Tibial artery (tissue), 4 donors: ENCODE results near the gene NCLN.

Experiments
- DNase-seq, 2 donors: peaks; one replicate each; pipeline ENCODE4 v3.0.0-alpha.2; 2019
- H3K27ac ChIP-seq, 2 donors: fragments of 200-600 bp; sonication (generic) in 1 of 2; 1 replicate in 1 of 2; 2 replicates in 1 of 2; pipeline ENCODE4 v1.5.1; 2018 to 2019; ENCODE audit warnings: mild to moderate bottlenecking in 1 of 2
- H3K27me3 ChIP-seq, 2 donors: fragments of 200-600 bp; sonication (generic) in 1 of 2; one replicate each; pipeline versions ENCODE4 v1.5.1 to v1.6.0; 2016 to 2019
- H3K36me3 ChIP-seq, 3 donors: fragments of 200-600 bp; sonication (generic) in 2 of 3; one replicate each; pipeline ENCODE4 v1.5.1; 2016 to 2019; ENCODE audit warnings: mild to moderate bottlenecking in 2 of 3
- H3K4me1 ChIP-seq, 4 donors: fragments of 200-600 bp; sonication (generic) in 2 of 4; 1 replicate in 3 of 4; 2 replicates in 1 of 4; pipeline ENCODE4 v1.5.1; 2016 to 2019
- H3K4me3 ChIP-seq, 2 donors: fragments of 200-600 bp; sonication (generic) in 1 of 2; 1 replicate in 1 of 2; 2 replicates in 1 of 2; pipeline ENCODE4 v1.5.1; 2018 to 2019; ENCODE audit warnings: mild to moderate bottlenecking in 2 of 2
- H3K9me3 ChIP-seq, 3 donors: fragments of 200-600 bp; sonication (generic) in 1 of 3; one replicate each; pipeline ENCODE4 v1.5.1; 2016 to 2019
- intact Hi-C: fragments of 100-400 bp; cut with DNase I; formaldehyde crosslinking; loops from one replicate; pipeline ENCODE4 v1.15.0; 2023; ENCODE audit warnings: low total_unique reads
- TF ChIP-seq, protein P1 (sequence below), 2 experiments: fragments of 200-600 bp in 1 of 2; fragments of 450-650 bp in 1 of 2; IDR thresholded peaks; one replicate each; pipeline ENCODE4 v1.5.1; 2017 to 2019; ENCODE audit warnings: antibody characterized with exemption in 2 of 2, mild to moderate bottlenecking in 1 of 2, moderate library complexity in 1 of 2

Gene NCLN

DNA sequence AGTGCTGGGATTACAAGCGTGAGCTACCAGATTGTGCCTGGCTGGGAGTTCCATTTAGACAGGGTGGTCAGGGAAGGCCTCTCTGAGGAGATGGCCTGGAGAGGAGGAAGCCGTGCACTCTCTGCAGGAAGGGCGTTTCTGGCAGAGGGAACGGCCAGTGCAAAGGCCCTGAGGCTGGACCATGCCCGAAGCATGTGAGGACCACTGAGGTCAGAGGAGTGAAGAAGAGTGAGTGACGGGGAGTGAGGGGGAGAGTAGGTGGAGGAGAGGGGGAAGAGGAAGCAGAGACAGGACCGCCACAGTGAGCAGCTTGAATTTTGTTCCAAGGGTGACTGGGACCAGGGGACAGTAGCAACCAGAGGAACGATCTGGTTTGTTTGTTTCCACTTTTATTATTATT, 71.3 kb downstream of the NCLN start:
- H3K36me3 ChIP-seq = no peaks in the 10 kb centered on the region
- peaks cover 3 to 14% (median 8%) of the 10 kb centered on the region in 3 donors for H3K9me3 ChIP-seq
- TF ChIP-seq, protein P1, sequence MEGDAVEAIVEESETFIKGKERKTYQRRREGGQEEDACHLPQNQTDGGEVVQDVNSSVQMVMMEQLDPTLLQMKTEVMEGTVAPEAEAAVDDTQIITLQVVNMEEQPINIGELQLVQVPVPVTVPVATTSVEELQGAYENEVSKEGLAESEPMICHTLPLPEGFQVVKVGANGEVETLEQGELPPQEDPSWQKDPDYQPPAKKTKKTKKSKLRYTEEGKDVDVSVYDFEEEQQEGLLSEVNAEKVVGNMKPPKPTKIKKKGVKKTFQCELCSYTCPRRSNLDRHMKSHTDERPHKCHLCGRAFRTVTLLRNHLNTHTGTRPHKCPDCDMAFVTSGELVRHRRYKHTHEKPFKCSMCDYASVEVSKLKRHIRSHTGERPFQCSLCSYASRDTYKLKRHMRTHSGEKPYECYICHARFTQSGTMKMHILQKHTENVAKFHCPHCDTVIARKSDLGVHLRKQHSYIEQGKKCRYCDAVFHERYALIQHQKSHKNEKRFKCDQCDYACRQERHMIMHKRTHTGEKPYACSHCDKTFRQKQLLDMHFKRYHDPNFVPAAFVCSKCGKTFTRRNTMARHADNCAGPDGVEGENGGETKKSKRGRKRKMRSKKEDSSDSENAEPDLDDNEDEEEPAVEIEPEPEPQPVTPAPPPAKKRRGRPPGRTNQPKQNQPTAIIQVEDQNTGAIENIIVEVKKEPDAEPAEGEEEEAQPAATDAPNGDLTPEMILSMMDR (IDR thresholded peaks at IDR 0.05) = no peak
- H3K4me1 ChIP-seq = no peaks in the 10 kb centered on the region
- peaks cover 0 to 39% of the 10 kb centered on the region in 2 donors for H3K27me3 ChIP-seq
- intact Hi-C loops = no loop called here
- no peak overlapping the region for H3K4me3 ChIP-seq
- H3K27ac ChIP-seq = no peak overlapping the region
- no peak for DNase-seq
